Smooth muscle cell (in vitro differentiated cells): ENCODE data around the gene SARDH. TPM values are rescaled to one million over a fixed set of nuclear protein-coding genes. Genes with fewer than 3 reads are reported as not detected.

ENCODE experiments used
- DNase-seq: peaks from one replicate; lab custom pipeline; 2025; ENCODE audit not compliant: unreplicated experiment; lab: John Stamatoyannopoulos, UW
- H2AFZ ChIP-seq: fragments of 200-600 bp; sonication (generic); 2 replicates; pipeline ENCODE4 v1.6.0; 2016; ENCODE audit warnings: antibody characterized with exemption, low read depth, mild to moderate bottlenecking
- H3F3A ChIP-seq: fragments of 200-600 bp; sonication (generic); 2 replicates; pipeline ENCODE4 v1.6.0; 2017; ENCODE audit warnings: antibody characterized with exemption, low read depth
- H3K27ac ChIP-seq: fragments of 200-600 bp; sonication (generic); 2 replicates; pipeline ENCODE4 v1.5.1; 2016; ENCODE audit warnings: low read depth, mild to moderate bottlenecking
- H3K27me3 ChIP-seq: fragments of 200-600 bp; sonication (generic); 2 replicates; pipeline ENCODE4 v1.6.1; 2016; ENCODE audit warnings: low read depth, mild to moderate bottlenecking
- H3K36me3 ChIP-seq: fragments of 200-600 bp; sonication (generic); 2 replicates; pipeline ENCODE4 v1.5.1; 2016; ENCODE audit warnings: low read depth
- H3K4me1 ChIP-seq: fragments of 200-600 bp; sonication (generic); 2 replicates; pipeline ENCODE4 v1.5.1; 2016; ENCODE audit warnings: low read depth
- H3K4me2 ChIP-seq: fragments of 200-600 bp; sonication (generic); 2 replicates; pipeline ENCODE4 v1.6.0; 2016; ENCODE audit warnings: mild to moderate bottlenecking
- H3K4me3 ChIP-seq: fragments of 200-600 bp; sonication (generic); 2 replicates; pipeline ENCODE4 v1.5.1; 2016; ENCODE audit warnings: mild to moderate bottlenecking
- H3K79me2 ChIP-seq: fragments of 200-600 bp; sonication (generic); 2 replicates; pipeline ENCODE4 v1.6.0; 2016; ENCODE audit warnings: low read depth, mild to moderate bottlenecking
- H3K9ac ChIP-seq: fragments of 200-600 bp; sonication (generic); 2 replicates; pipeline ENCODE4 v1.6.0; 2016; ENCODE audit warnings: low read depth
- H3K9me3 ChIP-seq: fragments of 200-600 bp; sonication (generic); replicated peaks from 2 replicates; pipeline ENCODE4 v1.5.1; 2016; ENCODE audit warnings: low read depth
- H4K20me1 ChIP-seq: fragments of 200-600 bp; sonication (generic); 2 replicates; pipeline ENCODE4 v1.6.0; 2016; ENCODE audit warnings: low read depth
- CTCF ChIP-seq: fragments of 200-600 bp; sonication (generic); IDR thresholded peaks from 2 replicates; pipeline ENCODE4 v1.5.1; 2017; ENCODE audit warnings: borderline replicate concordance, mild to moderate bottlenecking, antibody characterized with exemption; ENCODE audit not compliant: insufficient read depth, poor library complexity, severe bottlenecking
- WGBS: methylation state at CpG from one replicate; pipeline ENCODE4 v1.1.7; 2016; ENCODE audit warnings: low lambda C conversion rate; 5-methylcytosine and 5-hydroxymethylcytosine counted together
- polyA plus RNA-seq: library from polyadenylated mRNA; unstranded; fragments of >200 nt; fragmentation: Nextera tagmentation; extraction: Ambion mirVana; gene quantifications from 2 replicates; pipeline ENCODE4 v1.2.1, GENCODE V29; 2016
- total RNA-seq: library from RNA; depleted of rRNA; stranded (reverse); fragments of >200 nt; gene quantifications from 2 replicates; pipeline ENCODE4 v1.2.3, GENCODE V29; 2014

SARDH gene
- total and polyA plus RNA-seq, 2 experiments from 2014 or later, result 3.3 to 10.1 TPM

GRCh38 chr9:133735931-133736330, 2.2 kb downstream of the SARDH start:
- Histone ChIP-seq H4K20me1 (no peaks in the 10 kb centered on the region), H3K9ac (no peak overlapping the region), H3K4me3 (no peak overlapping the region), H2AFZ (no peak overlapping the region), H3K27ac (no peak overlapping the region), H3K9me3 (no peaks in the 10 kb centered on the region), H3K27me3 (no peaks in the 10 kb centered on the region), H3F3A (no peaks in the 10 kb centered on the region), H3K36me3 (no peaks in the 10 kb centered on the region), H3K4me1 (peaks cover 13% of the 10 kb centered on the region), H3K79me2 (no peaks in the 10 kb centered on the region), H3K4me2 (no peak overlapping the region)
- 97% methylated on average over 8 of the region's 8 CpGs for WGBS
- no peak for DNase-seq
- TF ChIP-seq CTCF, result no peak

- H3K27ac ChIP-seq, result no peak overlapping the region
- TF ChIP-seq CTCF, result no peak
- H3K9me3 ChIP-seq, result no peaks in the 10 kb centered on the region
- whole genome bisulfite sequencing, result 58% methylated on average over 10 of the region's 10 CpGs
- no peaks in the 10 kb centered on the region for H3K79me2 ChIP-seq
- H3K4me3 ChIP-seq, result no peak overlapping the region
- H4K20me1 ChIP-seq, result no peaks in the 10 kb centered on the region
- no peak overlapping the region for H3K4me2 ChIP-seq
- H3K27me3 ChIP-seq, result no peaks in the 10 kb centered on the region
- H2AFZ ChIP-seq, result no peak overlapping the region
- no peak for DNase-seq
- H3K4me1 ChIP-seq, result peaks cover 13% of the 10 kb centered on the region
- no peaks in the 10 kb centered on the region for H3K36me3 ChIP-seq
- H3F3A ChIP-seq, result no peaks in the 10 kb centered on the region
- H3K9ac ChIP-seq, result no peak overlapping the region
Measured at GRCh38 chr9:133735415-133735775, 2.8 kb downstream of the SARDH start.

- TF ChIP-seq CTCF, result no peak
- Histone ChIP-seq H3K27ac (no peak overlapping the region), H3K4me2 (no peak overlapping the region), H3K36me3 (no peaks in the 10 kb centered on the region), H3K9ac (no peak overlapping the region), H3K9me3 (no peaks in the 10 kb centered on the region), H3K4me1 (peaks cover 13% of the 10 kb centered on the region), H3F3A (no peaks in the 10 kb centered on the region), H3K27me3 (no peaks in the 10 kb centered on the region), H2AFZ (no peak overlapping the region), H3K4me3 (no peak overlapping the region), H4K20me1 (no peaks in the 10 kb centered on the region), H3K79me2 (no peaks in the 10 kb centered on the region)
- no peak for DNase-seq
- 80% methylated on average over 23 of the region's 23 CpGs for WGBS
Measured at GRCh38 chr9:133734590-133735414, 3.4 kb downstream of the SARDH start.
